Central memory CD8-positive, alpha-beta T cell (primary cell): ENCODE data around the gene MPRIP.
"Not testable (repeated sequence)": the region's sequence is repeated elsewhere in the genome, so short reads cannot be mapped to it uniquely, and the experiment has no call there.

Experiments used
- ATAC-seq: fragments of 150-1000 bp; cut with Tn5 transposase; replicated peaks from 2 replicates; pipeline ENCODE4 v1.10.0; 2022; ENCODE audit warnings: mild to moderate bottlenecking, moderate FRiP score, moderate number of reproducible peaks; ENCODE audit not compliant: poor library complexity, severe bottlenecking; ENCODE audit errors: extremely low read depth
- DNase-seq, 2 donors: peaks; one replicate each; pipeline ENCODE4 v3.0.0; 2021; ENCODE audit warnings: low spot score in 2 of 2
- H3K27ac Mint-ChIP-seq: one replicate; pipeline ENCODE4 v1.8.0; 2022; ENCODE audit warnings: low read depth, mild to moderate bottlenecking, moderate library complexity, mixed read lengths
- H3K27me3 Mint-ChIP-seq: one replicate; pipeline ENCODE4 v1.8.0; 2022; ENCODE audit warnings: mixed read lengths
- H3K36me3 Mint-ChIP-seq: one replicate; pipeline ENCODE4 v1.8.0; 2022; ENCODE audit warnings: mild to moderate bottlenecking, moderate library complexity, mixed read lengths; ENCODE audit not compliant: insufficient read depth
- H3K4me1 Mint-ChIP-seq: one replicate; pipeline ENCODE4 v1.8.0; 2022; ENCODE audit warnings: mixed read lengths
- H3K4me3 Mint-ChIP-seq: one replicate; pipeline ENCODE4 v1.8.0; 2022; ENCODE audit warnings: mild to moderate bottlenecking, moderate library complexity, mixed read lengths
- H3K9me3 Mint-ChIP-seq: one replicate; pipeline ENCODE4 v1.8.0; 2022; ENCODE audit warnings: mixed read lengths

The MPRIP gene

DNA sequence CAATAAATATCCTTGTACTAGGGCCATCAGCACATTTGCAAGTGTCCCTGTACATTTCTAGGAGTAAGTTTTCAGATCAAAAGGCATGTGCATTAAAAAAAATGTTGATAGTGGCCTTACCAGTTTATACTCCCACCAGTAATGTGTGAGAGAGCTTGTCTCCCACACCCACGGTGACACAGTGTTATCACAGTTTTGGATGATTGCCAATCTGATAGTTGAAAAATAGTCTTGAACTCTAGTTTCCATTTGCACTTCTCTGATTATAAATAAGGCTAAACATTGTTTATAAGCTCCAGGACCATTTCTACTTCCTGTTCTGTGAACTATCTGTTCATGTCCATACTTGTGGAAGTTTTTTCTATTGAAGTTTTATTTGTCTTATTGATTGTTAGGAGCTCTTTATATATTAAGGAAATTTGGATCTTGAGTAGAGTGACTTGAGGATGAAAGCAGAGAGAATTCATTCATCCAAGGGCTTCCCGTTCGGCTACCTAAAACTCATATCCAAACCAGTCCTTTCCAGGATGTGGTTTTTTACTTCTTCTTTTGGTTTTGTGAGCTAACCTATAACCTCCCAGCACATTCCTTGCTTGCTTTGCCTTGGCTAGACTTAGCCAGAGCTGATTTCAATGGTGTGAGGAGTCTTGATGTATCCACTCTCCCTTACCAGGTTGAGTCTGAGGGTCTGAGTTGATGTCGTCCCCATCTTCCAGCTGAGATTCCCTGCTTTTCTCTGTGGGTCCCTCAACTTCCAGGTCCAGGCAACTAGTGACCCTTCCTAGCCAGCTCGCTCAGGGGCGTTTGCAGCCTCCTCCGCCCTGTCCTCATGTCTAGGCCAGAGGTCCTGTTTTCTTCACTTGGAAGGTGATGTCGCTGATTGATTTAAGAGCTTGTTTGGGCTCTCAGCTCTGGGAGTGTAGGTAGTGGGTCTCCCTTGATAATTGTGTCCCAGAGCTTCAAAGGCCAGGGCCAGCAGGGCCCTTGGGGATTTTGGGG lies 25.8 kb upstream of the MPRIP start:
- peak in 1 of 2 donors; percentile 23 for DNase-seq
- H3K27ac Mint-ChIP-seq: peak overlapping the region; percentile 80
- peaks cover 40% of the 10 kb centered on the region for H3K4me1 Mint-ChIP-seq
- peak; percentile 85 for ATAC-seq
- H3K9me3 Mint-ChIP-seq, H3K36me3 Mint-ChIP-seq, H3K27me3 Mint-ChIP-seq: not testable (repeated sequence)
- H3K4me3 Mint-ChIP-seq: peak overlapping the region; percentile 32

DNA sequence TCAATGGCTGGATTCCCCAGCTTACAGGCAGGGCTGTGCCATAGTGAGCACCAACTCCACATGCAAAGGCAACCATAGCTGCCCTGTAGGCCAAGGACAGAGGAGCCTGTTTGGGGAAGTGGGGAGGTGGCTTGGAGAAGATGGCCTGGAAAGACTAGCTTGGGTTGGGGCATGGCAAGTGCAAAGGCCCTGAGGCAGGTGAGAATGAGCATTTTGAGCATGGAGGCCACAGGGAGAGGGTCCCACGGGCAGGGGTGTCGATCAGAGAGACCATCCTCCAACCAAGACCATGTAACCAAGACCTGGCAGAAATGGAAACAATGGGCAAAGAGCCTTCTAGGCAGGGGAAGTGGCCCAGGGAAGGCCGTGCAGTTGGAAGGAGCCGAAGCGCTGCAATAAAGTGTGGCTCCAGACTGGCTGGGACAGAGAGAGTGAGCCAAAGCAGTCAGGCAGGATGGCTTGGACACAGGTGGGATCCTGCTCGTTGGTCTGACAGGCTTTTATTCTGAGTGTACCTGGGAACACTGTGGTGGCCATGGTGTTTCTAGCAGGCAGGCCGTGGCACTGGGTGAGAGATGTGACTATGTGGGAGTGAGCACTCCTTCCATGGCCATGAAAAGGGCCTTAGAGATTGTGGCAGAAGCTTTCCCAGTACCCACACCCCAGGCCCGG lies 24.8 kb upstream of the MPRIP start:
- Mint-ChIP-seq H3K27ac (peak overlapping the region; percentile 80), H3K4me3 (no peak overlapping the region), H3K36me3 (no peaks in the 10 kb centered on the region), H3K27me3 (no peaks in the 10 kb centered on the region), H3K9me3 (no peaks in the 10 kb centered on the region), H3K4me1 (peaks cover 40% of the 10 kb centered on the region)
- ATAC-seq (no peak), DNase-seq (no peak)

DNA sequence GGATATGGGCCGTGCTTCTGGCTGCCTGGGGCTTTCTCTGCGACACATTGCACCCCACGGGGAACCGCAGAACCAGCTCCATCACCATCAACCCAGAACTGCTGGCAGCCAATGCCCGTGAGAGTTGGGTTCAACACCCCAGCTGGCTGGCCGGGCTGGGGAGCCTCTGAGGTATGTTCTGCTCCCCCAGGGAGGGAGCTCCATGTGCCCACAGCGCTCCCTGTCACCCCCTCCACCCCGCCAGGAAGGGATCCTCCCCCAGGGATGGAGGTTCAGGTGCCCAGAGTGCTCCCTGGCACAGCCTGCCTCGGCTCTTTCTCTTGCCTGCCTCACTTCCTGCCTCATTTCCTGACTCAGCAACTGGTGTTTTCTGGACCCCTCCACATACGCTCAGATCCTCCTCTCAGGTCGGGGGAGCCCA lies 24.2 kb upstream of the MPRIP start:
- DNase-seq (no peak), ATAC-seq (no peak)
- Mint-ChIP-seq H3K9me3 (no peaks in the 10 kb centered on the region), H3K4me1 (peaks cover 40% of the 10 kb centered on the region), H3K27ac (peak overlapping the region; percentile 80), H3K27me3 (no peaks in the 10 kb centered on the region), H3K4me3 (no peak overlapping the region), H3K36me3 (no peaks in the 10 kb centered on the region)

DNA sequence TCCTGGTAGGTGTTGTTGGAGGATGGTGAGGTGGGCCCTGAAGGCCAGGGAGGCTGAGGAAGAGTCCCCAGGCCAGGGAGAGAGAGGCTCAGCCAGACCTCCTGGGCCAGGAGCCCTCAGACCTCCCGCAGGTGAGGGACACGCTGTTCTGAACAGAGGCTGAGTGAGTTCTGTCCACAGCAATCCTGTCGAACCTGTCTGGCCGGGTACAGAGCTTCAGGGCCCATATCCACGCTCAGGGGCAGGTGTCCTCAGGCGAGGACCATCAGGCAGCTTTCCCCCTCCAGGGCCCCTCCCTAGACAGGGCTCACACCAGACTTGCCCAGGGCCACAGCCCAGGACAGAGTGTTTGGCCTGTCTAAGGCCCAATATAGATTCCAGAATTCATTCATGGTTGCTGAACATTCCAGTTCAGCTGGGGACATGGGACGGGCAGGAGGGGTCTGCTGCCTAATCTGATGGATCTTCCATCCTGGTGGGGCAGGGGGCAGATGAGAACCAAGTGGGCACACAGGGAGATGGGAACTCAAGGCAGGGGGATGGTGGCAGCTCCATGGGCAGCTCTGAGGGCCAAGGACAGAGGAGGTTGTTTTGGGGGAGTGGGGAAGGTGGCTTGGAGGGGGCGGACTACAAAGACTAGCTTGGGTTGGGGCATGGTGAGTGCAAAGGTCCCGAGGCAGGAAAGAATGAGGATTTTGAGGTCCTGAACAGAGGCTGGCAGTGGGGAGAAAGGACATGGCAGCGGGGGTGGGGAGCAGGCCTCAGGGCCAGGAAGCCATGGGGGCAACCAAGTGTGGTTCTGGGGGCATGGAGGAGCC lies 23.4 kb upstream of the MPRIP start:
- H3K4me1 Mint-ChIP-seq: peaks cover 40% of the 10 kb centered on the region
- H3K27ac Mint-ChIP-seq: peak overlapping the region; percentile 80
- H3K36me3 Mint-ChIP-seq: no peaks in the 10 kb centered on the region
- no peak for DNase-seq
- ATAC-seq: no peak
- H3K4me3 Mint-ChIP-seq: no peak overlapping the region
- no peaks in the 10 kb centered on the region for H3K9me3 Mint-ChIP-seq
- H3K27me3 Mint-ChIP-seq: no peaks in the 10 kb centered on the region

DNA sequence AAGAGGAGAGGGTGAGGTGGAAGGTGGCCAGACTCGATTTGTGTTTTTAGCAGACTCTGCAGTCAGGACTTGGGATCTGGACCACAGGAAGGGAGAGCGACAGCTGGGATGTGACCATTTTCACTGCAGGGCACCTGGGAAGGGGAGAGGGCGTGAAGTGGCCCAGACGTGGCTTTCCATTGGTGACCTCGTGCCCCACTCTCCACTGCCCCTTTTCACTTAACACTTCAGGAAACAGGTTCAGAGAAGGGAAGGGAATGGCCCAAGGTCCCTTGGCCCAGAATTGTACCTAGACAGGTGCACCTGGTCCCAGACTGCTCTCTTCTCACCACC lies 22.9 kb upstream of the MPRIP start:
- no peaks in the 10 kb centered on the region for H3K36me3 Mint-ChIP-seq
- H3K27me3 Mint-ChIP-seq: no peaks in the 10 kb centered on the region
- ATAC-seq (no peak), DNase-seq (no peak)
- peaks cover 39% of the 10 kb centered on the region for H3K4me1 Mint-ChIP-seq
- no peaks in the 10 kb centered on the region for H3K9me3 Mint-ChIP-seq
- H3K4me3 Mint-ChIP-seq: no peak overlapping the region
- no peak overlapping the region for H3K27ac Mint-ChIP-seq

DNA sequence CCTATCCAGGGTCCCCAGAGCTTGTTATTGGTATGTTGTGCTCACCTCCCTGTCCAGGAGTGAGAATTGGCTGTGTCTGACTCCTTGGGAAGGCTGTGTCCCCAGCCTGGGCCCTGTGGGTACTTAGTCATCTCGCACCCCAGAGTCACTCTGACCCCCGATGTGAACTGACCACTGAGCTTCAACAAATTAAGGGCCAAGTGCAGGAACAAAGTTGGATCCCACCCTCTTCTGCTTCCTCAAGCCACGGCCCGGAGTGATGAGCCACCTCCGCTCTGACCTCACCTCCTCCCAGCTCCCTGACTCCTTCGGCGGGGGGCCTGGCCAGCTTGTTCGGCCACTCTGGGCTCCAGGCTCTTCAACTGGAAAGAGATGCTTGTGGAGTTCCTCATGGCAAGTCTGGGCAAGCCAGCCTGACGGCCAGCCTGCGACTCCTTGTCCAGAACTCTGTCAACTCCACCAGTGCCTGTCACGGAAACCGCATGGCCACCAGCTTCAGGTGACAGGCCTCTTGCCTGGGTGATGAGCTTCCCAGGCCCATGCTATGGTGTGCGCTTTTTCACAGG lies 22.3 kb upstream of the MPRIP start:
- Mint-ChIP-seq H3K27me3 (no peaks in the 10 kb centered on the region), H3K27ac (no peak overlapping the region), H3K36me3 (no peaks in the 10 kb centered on the region), H3K4me1 (peaks cover 34% of the 10 kb centered on the region), H3K4me3 (no peak overlapping the region), H3K9me3 (no peaks in the 10 kb centered on the region)
- no peak for ATAC-seq
- no peak for DNase-seq

DNA sequence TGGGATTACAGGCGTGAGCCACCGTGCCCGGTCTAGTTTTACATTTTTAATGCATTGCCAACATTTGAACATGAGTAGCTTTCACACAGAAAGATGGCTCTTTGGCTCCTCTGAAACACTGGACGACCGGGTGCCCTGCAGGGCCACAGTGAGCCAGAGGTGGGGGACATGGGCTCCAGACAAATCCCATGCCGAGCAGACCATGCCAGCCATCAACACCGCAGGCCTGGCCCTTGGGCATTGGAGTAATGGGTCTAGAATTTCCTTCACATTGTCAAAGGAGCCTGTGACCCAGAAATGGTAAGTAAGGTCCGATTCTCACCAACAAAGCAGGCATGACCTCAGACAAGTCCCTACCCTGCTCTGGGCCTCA lies 21.4 kb upstream of the MPRIP start:
- no peak for ATAC-seq
- no peaks in the 10 kb centered on the region for H3K9me3 Mint-ChIP-seq
- no peak for DNase-seq
- H3K36me3 Mint-ChIP-seq: no peaks in the 10 kb centered on the region
- no peak overlapping the region for H3K27ac Mint-ChIP-seq
- H3K4me1 Mint-ChIP-seq: peaks cover 25% of the 10 kb centered on the region
- no peak overlapping the region for H3K4me3 Mint-ChIP-seq
- no peaks in the 10 kb centered on the region for H3K27me3 Mint-ChIP-seq

DNA sequence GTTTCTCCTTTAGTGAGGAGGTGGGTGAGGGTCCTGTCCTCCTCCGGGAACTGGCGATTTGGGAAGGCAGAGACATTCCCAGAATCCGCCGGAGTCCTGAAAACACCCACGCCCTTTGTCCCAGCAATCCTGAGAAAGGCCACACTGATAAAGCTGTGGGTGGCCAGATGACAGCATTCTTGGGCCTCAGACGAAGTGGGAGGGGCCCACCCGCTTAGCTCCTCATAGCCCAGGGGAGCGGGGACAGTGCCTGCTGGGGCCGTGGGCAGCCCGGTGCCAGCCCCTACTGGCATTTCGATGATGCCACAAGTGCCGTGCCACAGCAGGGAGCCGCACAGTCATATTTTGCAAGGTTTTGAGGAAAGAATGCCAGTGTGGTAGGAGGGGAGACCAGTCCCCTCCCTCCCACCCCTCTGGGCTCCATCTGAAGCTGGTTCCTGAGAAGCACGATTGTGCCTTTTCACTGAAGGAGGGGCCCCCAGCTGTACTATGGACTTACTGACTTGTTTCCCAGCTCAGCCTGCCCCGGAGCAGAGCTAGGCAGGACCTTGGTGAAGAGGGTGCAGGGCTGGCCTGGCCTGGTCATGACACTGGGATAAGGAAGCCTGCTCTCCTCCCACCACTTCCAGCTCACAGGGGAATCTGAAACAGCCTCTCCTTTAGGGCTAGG lies 20.9 kb upstream of the MPRIP start:
- Mint-ChIP-seq H3K27me3 (no peaks in the 10 kb centered on the region), H3K4me1 (peaks cover 20% of the 10 kb centered on the region), H3K36me3 (no peaks in the 10 kb centered on the region), H3K27ac (no peak overlapping the region), H3K9me3 (no peaks in the 10 kb centered on the region), H3K4me3 (no peak overlapping the region)
- no peak for DNase-seq
- no peak for ATAC-seq

DNA sequence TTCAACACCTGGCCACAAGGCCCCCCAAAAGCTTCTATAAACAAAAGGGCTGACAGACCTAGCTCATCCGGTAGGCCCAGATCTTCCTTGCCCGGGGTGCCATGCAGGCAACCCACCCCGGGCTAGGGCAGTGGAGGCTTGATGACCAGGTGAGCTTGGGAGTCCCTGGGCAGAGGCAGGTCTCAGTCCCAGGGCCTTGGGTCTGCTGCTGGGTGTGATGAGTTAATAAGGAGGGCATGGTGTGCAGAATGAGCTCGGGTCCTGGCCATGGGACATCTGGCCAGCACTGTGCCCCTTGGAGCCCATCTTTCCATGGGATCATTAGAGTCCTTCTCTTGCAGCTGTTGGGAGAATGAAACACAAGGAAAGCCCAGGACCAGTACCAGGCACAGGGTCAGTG lies 20.2 kb upstream of the MPRIP start:
- Mint-ChIP-seq H3K9me3 (no peaks in the 10 kb centered on the region), H3K4me1 (peaks cover 13% of the 10 kb centered on the region), H3K27ac (no peak overlapping the region), H3K27me3 (no peaks in the 10 kb centered on the region), H3K4me3 (no peak overlapping the region), H3K36me3 (no peaks in the 10 kb centered on the region)
- no peak for DNase-seq
- no peak for ATAC-seq

DNA sequence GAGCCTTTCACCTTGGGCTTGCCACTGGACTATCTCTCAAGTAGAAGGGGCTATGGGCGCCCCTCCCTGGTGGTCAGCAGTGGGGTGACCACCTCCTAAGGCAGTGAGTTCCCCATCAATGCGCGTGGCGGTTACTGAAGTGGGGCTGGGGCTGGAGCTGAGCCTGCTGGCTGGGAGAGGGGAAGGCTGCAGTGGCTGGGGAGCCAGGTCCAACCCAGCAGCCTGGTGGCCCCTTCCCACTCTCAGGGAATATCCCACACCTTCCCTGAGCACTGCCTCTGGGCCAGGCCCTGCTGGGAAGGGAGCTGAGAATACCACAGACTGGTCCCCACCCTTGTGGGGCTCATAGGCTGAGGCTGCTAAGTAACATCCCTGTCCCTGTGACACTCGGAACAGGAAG lies 19.8 kb upstream of the MPRIP start:
- Mint-ChIP-seq H3K27me3 (no peaks in the 10 kb centered on the region), H3K4me3 (no peak overlapping the region), H3K36me3 (no peaks in the 10 kb centered on the region), H3K9me3 (no peaks in the 10 kb centered on the region), H3K27ac (no peak overlapping the region), H3K4me1 (peaks cover 9% of the 10 kb centered on the region)
- ATAC-seq (no peak), DNase-seq (no peak)

DNA sequence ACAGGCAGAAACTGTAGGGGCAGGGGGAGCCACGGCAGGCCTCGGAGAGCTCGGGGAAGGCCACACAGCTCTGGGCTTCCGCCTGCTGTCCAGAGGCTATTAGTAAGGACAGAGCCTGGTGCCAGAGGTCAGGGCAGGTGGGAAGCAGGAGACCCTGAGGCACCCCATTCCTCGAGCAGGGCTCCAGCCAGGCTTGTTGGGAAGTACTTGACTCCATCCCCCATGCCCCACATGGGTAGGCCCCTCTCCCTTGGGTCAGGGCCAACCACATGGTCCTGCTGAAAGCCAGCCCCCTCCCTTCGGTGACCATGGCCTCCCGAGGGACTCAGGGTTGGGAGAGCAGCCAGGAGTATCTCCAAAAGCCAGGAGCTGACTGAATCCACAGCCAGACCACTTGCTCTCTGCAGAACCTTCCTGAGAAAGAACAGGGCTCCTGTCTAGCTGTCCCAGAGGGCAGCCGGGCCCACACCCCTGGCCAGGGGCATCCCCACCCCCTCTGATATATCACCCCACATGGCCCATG lies 17.4 kb upstream of the MPRIP start:
- Mint-ChIP-seq H3K36me3 (no peaks in the 10 kb centered on the region), H3K4me1 (no peaks in the 10 kb centered on the region)

DNA sequence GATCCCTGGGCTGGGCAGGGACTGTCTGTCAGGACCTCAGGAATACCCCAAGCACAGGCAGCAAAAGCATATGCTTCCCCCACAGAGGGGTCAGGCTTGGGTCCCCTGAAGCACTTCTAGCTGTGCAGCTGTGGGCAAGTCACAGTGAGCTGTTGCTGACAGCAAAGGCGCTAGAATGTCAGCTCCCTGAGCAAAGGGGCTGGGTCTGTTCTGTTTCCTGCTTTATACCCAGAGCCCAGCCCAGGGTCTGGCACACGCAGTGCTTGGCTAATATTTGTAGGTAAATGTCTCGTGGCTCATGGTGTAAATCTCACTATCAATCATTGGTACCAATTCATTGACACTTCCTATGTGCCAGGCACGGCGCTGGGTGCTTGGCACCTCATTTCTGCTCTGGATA lies 16.6 kb upstream of the MPRIP start:
- Mint-ChIP-seq H3K4me3 (no peak overlapping the region), H3K27me3 (no peaks in the 10 kb centered on the region), H3K9me3 (no peaks in the 10 kb centered on the region), H3K4me1 (no peaks in the 10 kb centered on the region), H3K36me3 (no peaks in the 10 kb centered on the region), H3K27ac (no peak overlapping the region)
- ATAC-seq (no peak), DNase-seq (no peak)

More for the DNA sequence above, 17.4 kb upstream of the MPRIP start:
- Mint-ChIP-seq H3K27ac (no peak overlapping the region), H3K4me3 (no peak overlapping the region), H3K27me3 (no peaks in the 10 kb centered on the region), H3K9me3 (no peaks in the 10 kb centered on the region)
- DNase-seq (no peak), ATAC-seq (no peak)
